Kidney (tissue), 22 donors: ENCODE measurements around the gene C2orf81. TPM values are rescaled to one million over a fixed set of nuclear protein-coding genes. Genes with fewer than 3 reads are reported as not detected.
"Not testable (repeated sequence)": the region's sequence is repeated elsewhere in the genome, so short reads cannot be mapped to it uniquely, and the experiment has no call there.

Source experiments
- DNase-seq, 5 donors: peaks; one replicate each; pipeline ENCODE4 v3.0.0-alpha.2; 2013 to 2020
- FAIRE-seq: peaks from 2 replicates; lab custom pipeline; 2012; peaks lifted over from hg19 to GRCh38; lab: Jason Lieb, UNC
- H3K27ac ChIP-seq, 2 donors: one replicate each; pipeline ENCODE4 v1.7.0; 2013; ENCODE audit warnings: low read depth in 2 of 2, low read length in 2 of 2, inconsistent platforms in 1 of 2
- H3K27me3 ChIP-seq: one replicate; pipeline ENCODE4 v1.7.1; 2013; ENCODE audit warnings: low read length, inconsistent platforms; ENCODE audit not compliant: control insufficient read depth, insufficient read depth
- H3K36me3 ChIP-seq, 3 donors: one replicate each; pipeline versions ENCODE4 v1.7.0 to v1.7.1; 2013; ENCODE audit warnings: low read length in 3 of 3, control low read depth in 1 of 3, inconsistent platforms in 1 of 3; ENCODE audit not compliant: insufficient read depth in 3 of 3, control insufficient read depth in 2 of 3
- H3K4me1 ChIP-seq, 3 donors: one replicate each; pipeline versions ENCODE4 v1.7.0 to v1.7.1; 2013; ENCODE audit warnings: low read length in 3 of 3, inconsistent platforms in 1 of 3, low read depth in 1 of 3; ENCODE audit not compliant: control insufficient read depth in 2 of 3, insufficient read depth in 2 of 3
- H3K4me3 ChIP-seq, 3 donors: one replicate each; pipeline versions ENCODE4 v1.7.0 to v1.8.1; 2013; ENCODE audit warnings: low read length in 3 of 3, control low read depth in 1 of 3, inconsistent platforms in 1 of 3
- H3K9ac ChIP-seq, 3 donors: one replicate each; pipeline versions ENCODE4 v1.7.0 to v1.7.1; 2013; ENCODE audit warnings: low read length in 3 of 3, control low read depth in 1 of 3, inconsistent platforms in 1 of 3
- H3K9me3 ChIP-seq, 3 donors: one replicate each; pipeline versions ENCODE4 v1.7.0 to v1.7.1; 2013; ENCODE audit warnings: low read length in 3 of 3, control low read depth in 1 of 3, inconsistent platforms in 1 of 3; ENCODE audit not compliant: control insufficient read depth in 2 of 3, insufficient read depth in 1 of 3
- intact Hi-C: fragments of 100-400 bp; cut with DNase I; formaldehyde crosslinking; loops from one replicate; pipeline ENCODE4 v1.11.1; 2022
- long read RNA-seq, 10 donors: library from polyadenylated mRNA in 1 of 10; unstranded in 1 of 10; transcript quantifications; one replicate each; pipeline ENCODE4 v2.0.0 and lab custom pipeline, GENCODE V29; 2021 to 2026
- polyA plus RNA-seq: library from polyadenylated mRNA; stranded (reverse); fragments of 350-450 nt; fragmentation: Illumina TruSeq; extraction: RNeasy Lipid Tissue Mini Kit (QIAGEN cat#74804); gene quantifications from one replicate; pipeline ENCODE4 v1.2.3, GENCODE V29; 2014; ENCODE audit warnings: low read depth, low replicate concordance; ENCODE audit not compliant: insufficient read depth
- total RNA-seq: library from RNA; stranded (reverse); fragmentation: NEBNext Ultra II Directional; extraction: Animal tissue kit (Norgen Biotek cat#: 25700); gene quantifications from one replicate; pipeline ENCODE4 v1.2.1, GENCODE V29; 2021
- TF ChIP-seq, protein P1 (sequence below): IDR thresholded peaks from 3 replicates; pipeline ENCODE4 v1.5.1; 2012; ENCODE audit warnings: mild to moderate bottlenecking, moderate library complexity, borderline replicate concordance; ENCODE audit not compliant: insufficient read depth; ENCODE audit errors: extremely low read depth
- donor health status: control.
- donor health status: control.
- donor health status: control.
- donor health status: control.
- donor health status: control.
- donor health status: DM: yes; HTN: yes; CAD: no.
- donor health status: Normal renal cell carcinoma (clear cell type).

The C2orf81 gene
- total RNA-seq (11.6 TPM), polyA plus RNA-seq (8.8 TPM)
- long read RNA-seq, donor 1, transcript C2orf81-206 (1 exons, 2,407 nt) = major isoform, 8 of 8 reads
- long read RNA-seq, donor 1, partial matches to known transcripts = 0 of 8 reads
- long read RNA-seq, donor 1, other reads (novel, unspliced or antisense) = 0 of 8 reads
- long read RNA-seq, donor 2, transcript C2orf81-206 (1 exons, 2,407 nt) = major isoform, 11 of 11 reads
- long read RNA-seq, donor 2, partial matches to known transcripts = 0 of 11 reads
- long read RNA-seq, donor 2, other reads (novel, unspliced or antisense) = 0 of 11 reads
- long read RNA-seq, donor 3, transcript C2orf81-206 (1 exons, 2,407 nt) = major isoform, 9 of 9 reads
- long read RNA-seq, donor 3, partial matches to known transcripts = 0 of 9 reads
- long read RNA-seq, donor 3, other reads (novel, unspliced or antisense) = 0 of 9 reads
- long read RNA-seq, donor 4, transcript C2orf81-206 (1 exons, 2,407 nt) = major isoform, 5 of 7 reads
- long read RNA-seq, donor 4, partial matches to known transcripts = 0 of 7 reads
- long read RNA-seq, donor 4, other reads (novel, unspliced or antisense) = 0 of 7 reads
- long read RNA-seq, donor 5, partial matches to known transcripts = 0 of 1 reads
- long read RNA-seq, donor 5, other reads (novel, unspliced or antisense) = 0 of 1 reads
- long read RNA-seq, donor 6, partial matches to known transcripts = 0 of 3 reads
- long read RNA-seq, donor 6, other reads (novel, unspliced or antisense) = 0 of 3 reads
- long read RNA-seq, donor 7, partial matches to known transcripts = 0 of 3 reads
- long read RNA-seq, donor 7, other reads (novel, unspliced or antisense) = 0 of 3 reads
- long read RNA-seq, donor 8, transcript C2orf81-206 (1 exons, 2,407 nt) = major isoform, 13 of 13 reads
- long read RNA-seq, donor 8, partial matches to known transcripts = 0 of 13 reads
- long read RNA-seq, donor 8, other reads (novel, unspliced or antisense) = 0 of 13 reads
- long read RNA-seq, donor 9, transcript C2orf81-206 (1 exons, 2,407 nt) = major isoform, 5 of 5 reads
- long read RNA-seq, donor 9, partial matches to known transcripts = 0 of 5 reads
- long read RNA-seq, donor 9, other reads (novel, unspliced or antisense) = 0 of 5 reads
- long read RNA-seq, donor 10, transcript C2orf81-206 (1 exons, 2,407 nt) = major isoform, 11 of 13 reads
- long read RNA-seq, donor 10, partial matches to known transcripts = 0 of 13 reads
- long read RNA-seq, donor 10, other reads (novel, unspliced or antisense) = 0 of 13 reads

DNA sequence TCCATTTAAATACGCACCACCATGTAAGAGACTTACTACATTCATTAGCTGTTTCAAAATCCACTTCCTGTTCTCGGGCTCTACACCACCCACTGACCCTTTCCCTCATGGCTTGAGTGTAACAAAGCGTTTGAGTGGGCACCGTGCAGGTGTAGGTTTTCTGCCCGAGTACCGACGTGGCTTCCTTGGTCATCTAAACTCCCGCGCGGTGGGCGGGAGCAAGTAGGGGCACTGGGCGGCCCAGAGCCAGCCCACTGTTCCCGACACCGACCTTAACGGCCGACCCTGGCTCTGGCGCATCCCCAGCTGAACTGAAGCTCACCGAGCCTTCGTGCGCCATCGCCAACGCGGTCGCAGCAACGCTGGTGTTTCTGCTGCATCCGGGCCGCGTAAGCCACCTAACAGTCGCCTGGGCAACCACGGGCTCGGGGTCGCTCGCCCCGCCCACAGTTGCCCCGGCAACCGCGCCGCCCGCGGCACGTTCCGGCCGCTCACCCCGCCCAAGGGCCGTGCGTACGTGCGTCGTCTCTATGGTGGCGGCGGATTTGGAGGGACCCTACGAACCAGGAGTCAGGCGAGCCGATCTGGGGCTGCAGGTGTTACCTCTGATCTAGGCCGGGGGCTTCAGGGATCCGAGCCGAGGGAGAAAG lies at the start of gene C2orf81, which contains the start of gene WDR54:
Gene C2orf81 (minus strand): TSS at position 399 of the 650 bp plus-strand sequence. CDS start 59 bp downstream, at position 340.
Gene WDR54 (plus strand): TSS at position 510 of the 650 bp plus-strand sequence. CDS start 424 bp downstream, outside the sequence.
- H3K4me3 ChIP-seq = peak within 1 kb of the TSS; percentile 64 to 92 (median 78)
- intact Hi-C loops = no loop called here
- H3K9me3 ChIP-seq = no peaks in the 10 kb centered on the region
- H3K9ac ChIP-seq = peak within 1 kb of the TSS; percentile 43 to 77 (median 65)
- peaks cover 0 to 12% (median 0%) of the 10 kb centered on the region in 3 donors for H3K36me3 ChIP-seq
- DNase-seq = peak; percentile 91 to 96 (median 94)
- no peak for FAIRE-seq
- H3K27ac ChIP-seq = peak within 1 kb of the TSS; percentile 65 to 78
- TF ChIP-seq, protein P1, sequence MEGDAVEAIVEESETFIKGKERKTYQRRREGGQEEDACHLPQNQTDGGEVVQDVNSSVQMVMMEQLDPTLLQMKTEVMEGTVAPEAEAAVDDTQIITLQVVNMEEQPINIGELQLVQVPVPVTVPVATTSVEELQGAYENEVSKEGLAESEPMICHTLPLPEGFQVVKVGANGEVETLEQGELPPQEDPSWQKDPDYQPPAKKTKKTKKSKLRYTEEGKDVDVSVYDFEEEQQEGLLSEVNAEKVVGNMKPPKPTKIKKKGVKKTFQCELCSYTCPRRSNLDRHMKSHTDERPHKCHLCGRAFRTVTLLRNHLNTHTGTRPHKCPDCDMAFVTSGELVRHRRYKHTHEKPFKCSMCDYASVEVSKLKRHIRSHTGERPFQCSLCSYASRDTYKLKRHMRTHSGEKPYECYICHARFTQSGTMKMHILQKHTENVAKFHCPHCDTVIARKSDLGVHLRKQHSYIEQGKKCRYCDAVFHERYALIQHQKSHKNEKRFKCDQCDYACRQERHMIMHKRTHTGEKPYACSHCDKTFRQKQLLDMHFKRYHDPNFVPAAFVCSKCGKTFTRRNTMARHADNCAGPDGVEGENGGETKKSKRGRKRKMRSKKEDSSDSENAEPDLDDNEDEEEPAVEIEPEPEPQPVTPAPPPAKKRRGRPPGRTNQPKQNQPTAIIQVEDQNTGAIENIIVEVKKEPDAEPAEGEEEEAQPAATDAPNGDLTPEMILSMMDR = no peak
- H3K27me3 ChIP-seq = no peaks in the 10 kb centered on the region
- H3K4me1 ChIP-seq = peaks cover 0 to 3% (median 0%) of the 10 kb centered on the region in 3 donors

DNA sequence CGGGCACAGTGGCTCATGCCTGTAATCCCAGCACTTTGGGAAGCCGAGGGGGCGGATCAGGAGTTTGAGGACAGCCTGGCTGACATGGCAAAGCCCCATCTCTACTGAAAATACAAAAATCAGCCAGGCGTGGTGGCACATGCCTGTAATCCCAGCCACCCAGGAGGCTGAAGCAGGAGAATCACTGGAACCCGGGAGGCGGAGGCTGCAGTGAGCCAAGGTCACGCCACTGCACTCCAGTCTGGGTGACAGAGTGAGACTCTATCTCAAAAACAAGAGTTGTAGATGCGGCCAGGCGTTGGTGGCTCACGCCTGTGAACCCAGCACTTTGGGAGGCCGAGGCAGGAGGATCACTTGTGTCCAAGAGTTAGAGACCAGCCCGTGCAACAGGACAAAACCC lies 49.3 kb upstream of the C2orf81 start:
- H3K27me3 ChIP-seq, H3K9me3 ChIP-seq, H3K27ac ChIP-seq, intact Hi-C loops, H3K4me1 ChIP-seq, H3K9ac ChIP-seq, H3K4me3 ChIP-seq, FAIRE-seq: not testable (repeated sequence)
- peak in 1 of 5 donors; percentile 65 for DNase-seq
- H3K36me3 ChIP-seq = peaks cover 0 to 13% (median 9%) of the 10 kb centered on the region in 3 donors

DNA sequence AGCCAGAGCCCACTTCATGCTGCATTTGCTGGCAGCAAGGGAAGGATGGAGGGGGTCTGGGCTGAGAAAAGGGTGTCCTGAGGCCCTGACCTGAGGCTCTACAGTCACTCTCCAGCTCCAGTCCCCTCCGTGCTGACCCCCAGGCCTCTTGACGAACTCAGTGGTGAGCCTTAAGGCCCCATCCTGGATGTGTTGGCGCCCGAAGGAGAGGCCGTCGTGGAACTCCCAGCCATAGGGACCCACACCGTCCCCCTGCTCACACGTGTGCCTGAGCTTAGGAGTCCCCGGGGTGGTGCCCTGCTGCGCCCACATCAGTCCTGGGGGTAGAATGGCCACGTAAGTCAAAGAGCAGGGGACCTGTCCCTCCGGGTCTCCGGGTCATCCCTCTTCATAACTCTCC lies 43.0 kb upstream of the C2orf81 start:
- TF ChIP-seq, protein P1 = no peak
- no peak for FAIRE-seq
- peak in 1 of 5 donors; percentile 75 for DNase-seq
- H3K9me3 ChIP-seq = no peaks in the 10 kb centered on the region
- peak overlapping the region in 1 of 2 donors; percentile 17 for H3K27ac ChIP-seq
- H3K9ac ChIP-seq = peak overlapping the region; percentile 39 to 91 (median 80)
- peak overlapping the region; percentile 68 to 92 (median 91) for H3K4me3 ChIP-seq
- H3K4me1 ChIP-seq = peaks cover 0 to 7% (median 7%) of the 10 kb centered on the region in 3 donors
- peaks cover 0 to 3% (median 0%) of the 10 kb centered on the region in 3 donors for H3K36me3 ChIP-seq
- no peaks in the 10 kb centered on the region for H3K27me3 ChIP-seq
- intact Hi-C loops = no loop called here
